ENCODE measurements around the gene FMNL2.

DNA sequence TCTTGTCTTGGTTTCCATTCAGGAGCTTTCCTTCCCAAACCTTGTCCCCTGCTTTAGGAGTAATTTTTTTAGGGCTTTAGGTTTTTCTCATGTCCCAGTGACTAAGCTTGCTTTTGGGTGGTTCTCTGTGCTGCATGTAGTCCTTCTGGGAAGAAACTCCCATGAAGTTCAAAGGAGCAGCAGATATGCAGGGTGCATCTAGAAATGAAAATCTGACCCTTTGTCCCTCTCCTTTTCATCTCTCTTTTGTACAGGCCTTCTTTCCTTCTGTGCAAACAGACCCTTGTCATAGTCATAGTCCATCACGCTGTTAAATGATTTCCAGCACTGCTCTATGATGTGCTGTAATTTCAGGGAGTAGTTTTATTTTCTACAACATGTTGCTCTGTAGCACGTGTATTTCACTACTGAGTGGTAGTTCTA, 20.4 kb downstream of the FMNL2 start:
- no peak for TF ChIP-seq TAF1 (IDR thresholded peaks at IDR 0.05; ENCODE audit: low read depth, low read length)
- no peak for TF ChIP-seq POLR2A (IDR thresholded peaks at IDR 0.05; ENCODE audit: low read depth, low read length)
- TF ChIP-seq POLR2AphosphoS5 (IDR thresholded peaks at IDR 0.05; ENCODE audit: low read depth, low read length): no peak
- TF ChIP-seq SPI1 (IDR thresholded peaks at IDR 0.05; ENCODE audit: low read depth, low read length): no peak
- TF ChIP-seq PAX5 (IDR thresholded peaks at IDR 0.05; ENCODE audit: insufficient read depth, low read length, severe bottlenecking): no peak
- no peak for TF ChIP-seq POU2F2 (IDR thresholded peaks at IDR 0.05; ENCODE audit: low read depth, low read length)
